H9 (cell line): Measurements from ENCODE around the gene BCL7C. TPM values are rescaled to one million over a fixed set of nuclear protein-coding genes. Genes with fewer than 3 reads are reported as not detected.

Experiments
- DNase-seq: peaks from one replicate; pipeline ENCODE4 v3.0.0-alpha.2; 2017
- H2AFZ ChIP-seq: one replicate; pipeline ENCODE4 v1.6.1; 2013; ENCODE audit warnings: mild to moderate bottlenecking, low read length, control low read depth, moderate library complexity
- H2AK5ac ChIP-seq: 2 replicates; pipeline ENCODE4 v1.6.1; 2013; ENCODE audit warnings: low read length, control low read depth, mixed read lengths; ENCODE audit not compliant: insufficient read length
- H2BK120ac ChIP-seq: one replicate; pipeline ENCODE4 v1.6.1; 2013; ENCODE audit warnings: low read depth, mild to moderate bottlenecking, low read length, control low read depth, inconsistent platforms; ENCODE audit not compliant: poor library complexity, severe bottlenecking
- H2BK12ac ChIP-seq: 2 replicates; pipeline ENCODE4 v1.6.1; 2013; ENCODE audit warnings: low read length, control low read depth, mixed read lengths, low read depth; ENCODE audit not compliant: insufficient read length
- H2BK15ac ChIP-seq: 2 replicates; pipeline ENCODE4 v1.6.1; 2013; ENCODE audit warnings: low read depth, low read length, control low read depth
- H2BK20ac ChIP-seq: one replicate; pipeline ENCODE4 v1.6.1; 2013; ENCODE audit warnings: low read depth, mild to moderate bottlenecking, low read length, control low read depth, inconsistent platforms; ENCODE audit not compliant: poor library complexity, severe bottlenecking
- H2BK5ac ChIP-seq: 2 replicates; pipeline ENCODE4 v1.6.1; 2013; ENCODE audit warnings: low read length, control low read depth, mixed read lengths; ENCODE audit not compliant: insufficient read length
- H3K14ac ChIP-seq: 2 replicates; pipeline ENCODE4 v1.6.1; 2013; ENCODE audit warnings: low read length, control low read depth; ENCODE audit not compliant: insufficient read depth
- H3K18ac ChIP-seq: 2 replicates; pipeline ENCODE4 v1.6.1; 2013; ENCODE audit warnings: low read depth, mild to moderate bottlenecking, mixed read lengths, low read length, control low read depth; ENCODE audit not compliant: insufficient read length
- H3K23ac ChIP-seq: 2 replicates; pipeline ENCODE4 v1.6.1; 2013; ENCODE audit warnings: low read length, control low read depth, mixed read lengths, low read depth; ENCODE audit not compliant: insufficient read length
- H3K23me2 ChIP-seq: 2 replicates; pipeline ENCODE4 v1.6.1; 2013; ENCODE audit warnings: low read depth, mild to moderate bottlenecking, mixed read lengths, low read length, control low read depth; ENCODE audit not compliant: insufficient read length, poor library complexity, severe bottlenecking
- H3K27ac ChIP-seq: 2 replicates; pipeline ENCODE4 v1.5.1; 2013; ENCODE audit warnings: low read length, control low read depth, mixed read lengths, low read depth; ENCODE audit not compliant: insufficient read length
- H3K27me3 ChIP-seq: 2 replicates; pipeline ENCODE4 v1.6.1; 2013; ENCODE audit warnings: low read length, control low read depth, inconsistent platforms; ENCODE audit not compliant: insufficient read depth
- H3K4ac ChIP-seq: 2 replicates; pipeline ENCODE4 v1.6.1; 2013; ENCODE audit warnings: low read depth, mild to moderate bottlenecking, control low read depth, inconsistent platforms, low read length, moderate library complexity
- H3K4me1 ChIP-seq: 2 replicates; pipeline ENCODE4 v1.6.1; 2013; ENCODE audit warnings: low read length, control low read depth, inconsistent platforms; ENCODE audit not compliant: insufficient read depth
- H3K4me2 ChIP-seq: 2 replicates; pipeline ENCODE4 v1.6.1; 2013; ENCODE audit warnings: low read length, control low read depth, mixed read lengths; ENCODE audit not compliant: insufficient read length, insufficient read depth
- H3K56ac ChIP-seq: 2 replicates; pipeline ENCODE4 v1.6.1; 2013; ENCODE audit warnings: low read depth, mild to moderate bottlenecking, mixed read lengths, low read length, control low read depth; ENCODE audit not compliant: insufficient read length
- H3K79me1 ChIP-seq: 2 replicates; pipeline ENCODE4 v1.6.1; 2013; ENCODE audit warnings: low read depth, mild to moderate bottlenecking, moderate library complexity, low read length, control low read depth, inconsistent platforms; ENCODE audit not compliant: insufficient read depth, poor library complexity, severe bottlenecking
- H3K79me2 ChIP-seq: 2 replicates; pipeline ENCODE4 v1.6.1; 2013; ENCODE audit warnings: low read length, control low read depth, inconsistent platforms; ENCODE audit not compliant: insufficient read depth
- H3K9ac ChIP-seq: 2 replicates; pipeline ENCODE4 v1.6.1; 2013; ENCODE audit warnings: low read length, control low read depth, mixed read lengths; ENCODE audit not compliant: insufficient read length; ENCODE audit errors: extremely low read depth
- H3K9me3 ChIP-seq: one replicate; pipeline ENCODE4 v1.6.1; 2013; ENCODE audit warnings: low read depth, low read length, inconsistent platforms; ENCODE audit not compliant: control insufficient read depth
- H3T11ph ChIP-seq: one replicate; pipeline ENCODE4 v1.6.1; 2013; ENCODE audit warnings: mild to moderate bottlenecking, low read length, control low read depth, inconsistent platforms
- H4K20me1 ChIP-seq: one replicate; pipeline ENCODE4 v1.6.1; 2013; ENCODE audit not compliant: control insufficient read depth, insufficient read length, insufficient read depth
- H4K5ac ChIP-seq: 2 replicates; pipeline ENCODE4 v1.6.1; 2013; ENCODE audit warnings: low read depth, mild to moderate bottlenecking, mixed read lengths, low read length, control low read depth; ENCODE audit not compliant: insufficient read length
- H4K8ac ChIP-seq: replicated peaks from 2 replicates; pipeline ENCODE4 v1.6.1; 2013; ENCODE audit warnings: low read length, control low read depth, mixed read lengths, low read depth; ENCODE audit not compliant: insufficient read length
- H4K91ac ChIP-seq: 2 replicates; pipeline ENCODE4 v1.6.1; 2013; ENCODE audit warnings: low read depth, mild to moderate bottlenecking, moderate library complexity, mixed read lengths, low read length, control low read depth; ENCODE audit not compliant: insufficient read length
- H3K27ac Mint-ChIP-seq, 3 experiments: 2 replicates in 2 of 3; 3 replicates in 1 of 3; pipeline ENCODE4 v1.8.0; 2020 to 2021; ENCODE audit warnings: mixed read lengths in 3 of 3, mild to moderate bottlenecking in 1 of 3, moderate library complexity in 1 of 3
- H3K27me3 Mint-ChIP-seq: 2 replicates; pipeline ENCODE4 v1.8.0; 2021; ENCODE audit warnings: low read depth, mild to moderate bottlenecking, moderate library complexity, mixed read lengths
- H3K36me3 Mint-ChIP-seq, 3 experiments: 2 replicates in 2 of 3; 3 replicates in 1 of 3; pipeline ENCODE4 v1.8.0; 2020 to 2021; ENCODE audit warnings: low read depth in 3 of 3, mixed read lengths in 3 of 3; ENCODE audit not compliant: insufficient read depth in 1 of 3
- H3K4me1 Mint-ChIP-seq, 2 experiments: 2 replicates each; pipeline ENCODE4 v1.8.0; 2020; ENCODE audit warnings: mixed read lengths in 2 of 2
- H3K4me3 Mint-ChIP-seq, 2 experiments: 2 replicates in 1 of 2; 3 replicates in 1 of 2; pipeline ENCODE4 v1.8.0; 2020 to 2021; ENCODE audit warnings: mild to moderate bottlenecking in 2 of 2, mixed read lengths in 2 of 2, moderate library complexity in 1 of 2
- H3K9me3 Mint-ChIP-seq, 2 experiments: 2 replicates in 1 of 2; 3 replicates in 1 of 2; pipeline ENCODE4 v1.8.0; 2020; ENCODE audit warnings: mild to moderate bottlenecking in 2 of 2, mixed read lengths in 2 of 2, moderate library complexity in 1 of 2
- WGBS: extraction: QIAGEN DNeasy Blood & Tissue Kit; methylation state at CpG from one replicate; pipeline ENCODE4 v1.1.7; 2013; ENCODE audit warnings: missing lambda C conversion rate, low lambda C conversion rate, mixed read lengths; ENCODE audit not compliant: insufficient read length; ENCODE audit errors: extremely low coverage; 5-methylcytosine and 5-hydroxymethylcytosine counted together
- total RNA-seq: library from RNA; stranded (reverse); gene quantifications from 2 replicates; pipeline ENCODE4 v1.2.1, GENCODE V29; 2021
- TF ChIP-seq, protein P1 (sequence below): fragments of 200-600 bp; sonication (generic); conservative IDR thresholded peaks from 3 replicates; pipeline ENCODE4 v1.8.0; 2021; ENCODE audit warnings: antibody characterized with exemption, mild to moderate bottlenecking

Gene BCL7C
- total RNA-seq, 1 experiment from 2014 or later, result 18.3 TPM

DNA sequence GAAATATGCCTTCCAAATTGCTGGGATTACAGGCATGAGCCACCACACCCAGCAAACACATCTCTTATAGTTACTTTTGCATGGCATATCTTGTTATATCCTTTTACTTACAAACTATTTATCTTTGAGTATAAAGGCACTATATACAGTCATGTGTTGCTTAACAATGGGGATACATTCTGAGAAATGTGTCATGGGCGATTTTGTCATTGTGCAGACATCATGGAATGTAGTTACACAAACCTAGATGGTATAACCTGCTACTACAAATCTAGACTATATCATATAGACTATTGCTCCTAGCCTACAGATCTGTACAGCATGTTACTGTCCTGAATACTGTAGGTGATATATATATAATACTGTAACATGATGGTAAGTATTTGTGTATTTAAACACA, 43.6 kb downstream of the BCL7C start:
- no peak overlapping the region for H2BK20ac ChIP-seq
- H2BK5ac ChIP-seq, result no peak overlapping the region
- H3K27ac ChIP-seq, result no peak overlapping the region
- H3K14ac ChIP-seq, result no peak overlapping the region
- no peak overlapping the region for H3T11ph ChIP-seq
- H3K27ac Mint-ChIP-seq, result no peak overlapping the region
- no peak overlapping the region for H2BK15ac ChIP-seq
- no peak overlapping the region for H2AK5ac ChIP-seq
- H3K4ac ChIP-seq, result no peak overlapping the region
- DNase-seq, result no peak
- H2BK12ac ChIP-seq, result no peak overlapping the region
- H3K9me3 ChIP-seq, result no peaks in the 10 kb centered on the region
- H3K23ac ChIP-seq, result no peak overlapping the region
- H2BK120ac ChIP-seq, result no peak overlapping the region
- H3K4me1 Mint-ChIP-seq, result peaks cover under 1 to 1% of the 10 kb centered on the region in 2 experiments; a peak in 2 of 4 replicates
- no peaks in the 10 kb centered on the region for H3K79me1 ChIP-seq
- H3K4me3 Mint-ChIP-seq, result no peak overlapping the region
- 0 out of 2 replicates have a peak, but pooled peaks cover 2% of the 10 kb centered on the region for H3K27me3 ChIP-seq
- H3K18ac ChIP-seq, result no peak overlapping the region
- no peak overlapping the region for H4K91ac ChIP-seq
- no peak overlapping the region for H3K4me2 ChIP-seq
- H4K5ac ChIP-seq, result no peak overlapping the region
- no peaks in the 10 kb centered on the region for H3K9me3 Mint-ChIP-seq
- H3K56ac ChIP-seq, result no peak overlapping the region
- no peak overlapping the region for H2AFZ ChIP-seq
- H4K8ac ChIP-seq, result no peak overlapping the region
- peaks cover 23% of the 10 kb centered on the region for H3K27me3 Mint-ChIP-seq
- no peak overlapping the region for H3K9ac ChIP-seq
- no peaks in the 10 kb centered on the region for H4K20me1 ChIP-seq
- no CpG with 5 or more reads among the region's 1 CpG for WGBS
- H3K36me3 Mint-ChIP-seq, result no peaks in the 10 kb centered on the region
- H3K4me1 ChIP-seq, result no peaks in the 10 kb centered on the region
- TF ChIP-seq, protein P1, sequence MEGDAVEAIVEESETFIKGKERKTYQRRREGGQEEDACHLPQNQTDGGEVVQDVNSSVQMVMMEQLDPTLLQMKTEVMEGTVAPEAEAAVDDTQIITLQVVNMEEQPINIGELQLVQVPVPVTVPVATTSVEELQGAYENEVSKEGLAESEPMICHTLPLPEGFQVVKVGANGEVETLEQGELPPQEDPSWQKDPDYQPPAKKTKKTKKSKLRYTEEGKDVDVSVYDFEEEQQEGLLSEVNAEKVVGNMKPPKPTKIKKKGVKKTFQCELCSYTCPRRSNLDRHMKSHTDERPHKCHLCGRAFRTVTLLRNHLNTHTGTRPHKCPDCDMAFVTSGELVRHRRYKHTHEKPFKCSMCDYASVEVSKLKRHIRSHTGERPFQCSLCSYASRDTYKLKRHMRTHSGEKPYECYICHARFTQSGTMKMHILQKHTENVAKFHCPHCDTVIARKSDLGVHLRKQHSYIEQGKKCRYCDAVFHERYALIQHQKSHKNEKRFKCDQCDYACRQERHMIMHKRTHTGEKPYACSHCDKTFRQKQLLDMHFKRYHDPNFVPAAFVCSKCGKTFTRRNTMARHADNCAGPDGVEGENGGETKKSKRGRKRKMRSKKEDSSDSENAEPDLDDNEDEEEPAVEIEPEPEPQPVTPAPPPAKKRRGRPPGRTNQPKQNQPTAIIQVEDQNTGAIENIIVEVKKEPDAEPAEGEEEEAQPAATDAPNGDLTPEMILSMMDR, result no peak
- H3K23me2 ChIP-seq, result no peaks in the 10 kb centered on the region
- H3K79me2 ChIP-seq, result 0 out of 2 replicates have a peak, but pooled peaks cover 2% of the 10 kb centered on the region
